ENCODE results near the gene TTF1.
A peak's percentile ranks its signal among the peaks of the same experiment; 100 is the strongest.

Gene TTF1, protein sequence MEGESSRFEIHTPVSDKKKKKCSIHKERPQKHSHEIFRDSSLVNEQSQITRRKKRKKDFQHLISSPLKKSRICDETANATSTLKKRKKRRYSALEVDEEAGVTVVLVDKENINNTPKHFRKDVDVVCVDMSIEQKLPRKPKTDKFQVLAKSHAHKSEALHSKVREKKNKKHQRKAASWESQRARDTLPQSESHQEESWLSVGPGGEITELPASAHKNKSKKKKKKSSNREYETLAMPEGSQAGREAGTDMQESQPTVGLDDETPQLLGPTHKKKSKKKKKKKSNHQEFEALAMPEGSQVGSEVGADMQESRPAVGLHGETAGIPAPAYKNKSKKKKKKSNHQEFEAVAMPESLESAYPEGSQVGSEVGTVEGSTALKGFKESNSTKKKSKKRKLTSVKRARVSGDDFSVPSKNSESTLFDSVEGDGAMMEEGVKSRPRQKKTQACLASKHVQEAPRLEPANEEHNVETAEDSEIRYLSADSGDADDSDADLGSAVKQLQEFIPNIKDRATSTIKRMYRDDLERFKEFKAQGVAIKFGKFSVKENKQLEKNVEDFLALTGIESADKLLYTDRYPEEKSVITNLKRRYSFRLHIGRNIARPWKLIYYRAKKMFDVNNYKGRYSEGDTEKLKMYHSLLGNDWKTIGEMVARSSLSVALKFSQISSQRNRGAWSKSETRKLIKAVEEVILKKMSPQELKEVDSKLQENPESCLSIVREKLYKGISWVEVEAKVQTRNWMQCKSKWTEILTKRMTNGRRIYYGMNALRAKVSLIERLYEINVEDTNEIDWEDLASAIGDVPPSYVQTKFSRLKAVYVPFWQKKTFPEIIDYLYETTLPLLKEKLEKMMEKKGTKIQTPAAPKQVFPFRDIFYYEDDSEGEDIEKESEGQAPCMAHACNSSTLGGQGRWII

DNA sequence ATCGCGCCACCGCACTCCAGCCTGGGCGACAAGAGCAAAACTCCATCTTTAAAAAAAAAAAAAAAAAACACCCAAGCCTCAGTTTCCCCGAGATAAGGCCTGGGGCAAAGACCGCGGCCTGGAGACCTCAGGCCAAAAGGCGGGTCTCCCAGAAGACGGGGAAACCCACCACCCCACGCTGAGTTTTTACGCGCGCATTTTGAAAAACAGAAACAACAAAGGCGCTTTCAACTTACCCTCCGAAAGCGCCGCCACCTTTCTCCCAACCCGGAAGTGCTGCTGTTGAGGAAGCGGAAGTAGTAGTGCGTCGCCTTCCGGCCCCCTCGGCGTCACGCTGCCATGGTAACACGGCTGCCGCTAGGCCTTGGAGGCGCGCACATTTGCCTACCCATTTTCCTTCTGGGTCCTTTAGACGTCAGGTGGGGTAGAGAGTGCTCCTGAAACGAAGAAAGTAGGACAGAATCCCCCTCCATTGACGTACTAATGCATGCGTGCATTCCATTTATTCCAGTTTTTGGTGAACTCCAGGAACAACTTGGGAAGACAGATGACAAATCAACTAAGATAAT is at the start of gene TTF1:
Gene TTF1, minus strand, starts transcription at position 287 of the 569 bp plus-strand sequence. CDS start 4,019 bp downstream, outside the sequence.
- peak; percentile 69 for DNase-seq (ENCODE audit: low read depth)

DNA sequence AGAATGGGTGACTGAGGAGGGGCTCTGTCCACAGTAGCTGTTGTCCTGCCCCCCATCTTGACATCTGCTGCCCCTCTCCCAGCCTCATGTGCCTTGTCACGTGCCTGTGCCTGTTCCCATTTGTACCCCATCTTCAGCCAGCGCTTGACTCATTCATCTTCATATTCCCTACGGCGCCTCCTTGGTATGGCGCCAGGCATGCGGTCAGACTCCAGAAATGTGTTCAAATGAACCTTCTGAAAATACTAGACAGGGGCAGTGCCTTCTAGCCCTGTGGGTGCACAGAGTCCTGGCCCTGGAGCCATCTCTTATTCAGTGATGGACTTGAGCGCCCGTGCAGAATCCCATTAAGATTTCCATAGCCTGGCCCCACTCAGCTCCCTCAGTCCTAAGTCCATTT is 49.6 kb upstream of the TTF1 start:
- DNase-seq (ENCODE audit: low read depth) = no peak

DNA sequence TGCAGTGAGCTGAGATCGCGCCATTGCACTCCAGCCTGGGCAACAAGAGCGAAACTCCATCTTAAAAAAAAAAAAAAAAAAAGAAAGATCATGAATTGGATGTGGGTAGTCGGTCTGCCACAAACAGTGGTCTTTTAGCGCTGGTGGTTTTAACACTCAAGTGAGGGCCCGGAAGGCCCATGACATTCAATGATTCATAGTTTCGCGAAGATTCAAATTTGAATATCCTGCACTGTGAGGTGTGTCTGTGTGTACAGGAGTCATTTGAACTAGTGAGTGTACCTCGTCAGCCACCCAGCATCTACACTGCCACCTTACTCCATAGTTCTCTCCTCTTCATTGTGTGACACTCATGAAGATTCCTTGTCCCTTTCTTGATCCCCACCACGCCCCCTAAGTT is 44.6 kb upstream of the TTF1 start:
- DNase-seq (ENCODE audit: low read depth) = no peak

DNA sequence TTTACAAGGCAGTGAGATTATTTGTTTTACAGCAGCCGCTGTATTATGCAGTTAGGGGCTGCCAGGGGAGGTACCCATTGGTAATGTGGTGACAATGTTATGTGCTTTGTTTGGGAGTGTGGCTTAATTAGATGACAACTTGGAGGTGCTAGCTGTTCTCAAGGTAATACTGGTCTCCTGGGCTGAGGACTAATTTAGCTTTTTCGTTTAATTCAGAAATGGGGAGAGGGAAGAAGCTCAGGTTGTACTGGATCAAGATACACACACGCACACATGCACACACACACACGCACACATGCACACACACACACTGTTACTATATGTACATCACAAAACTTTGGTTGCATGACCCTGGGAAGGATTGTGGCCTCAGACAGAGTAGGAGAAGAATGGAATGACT is 41.3 kb upstream of the TTF1 start:
- no peak for DNase-seq (ENCODE audit: low read depth)

DNA sequence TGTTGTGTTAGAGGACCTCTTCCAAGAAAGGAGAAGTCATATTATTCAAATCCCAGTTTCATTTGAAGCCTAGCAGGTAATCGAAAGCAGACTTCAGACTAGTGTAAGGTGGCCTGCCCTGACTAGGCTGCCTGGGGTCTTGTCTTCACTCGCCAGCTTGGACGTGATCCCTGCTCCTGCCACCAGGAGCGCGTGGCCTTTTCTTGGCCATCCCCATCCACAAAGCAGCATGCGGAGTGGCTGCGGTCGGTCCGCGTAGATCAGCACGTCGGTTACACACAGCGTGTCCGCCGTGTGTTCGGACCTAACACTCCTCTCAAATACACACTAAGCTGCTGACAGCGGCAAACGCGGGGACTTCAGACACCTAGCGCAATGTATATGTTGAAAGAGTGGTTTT is 40.7 kb upstream of the TTF1 start:
- no peak for DNase-seq (ENCODE audit: low read depth)

DNA sequence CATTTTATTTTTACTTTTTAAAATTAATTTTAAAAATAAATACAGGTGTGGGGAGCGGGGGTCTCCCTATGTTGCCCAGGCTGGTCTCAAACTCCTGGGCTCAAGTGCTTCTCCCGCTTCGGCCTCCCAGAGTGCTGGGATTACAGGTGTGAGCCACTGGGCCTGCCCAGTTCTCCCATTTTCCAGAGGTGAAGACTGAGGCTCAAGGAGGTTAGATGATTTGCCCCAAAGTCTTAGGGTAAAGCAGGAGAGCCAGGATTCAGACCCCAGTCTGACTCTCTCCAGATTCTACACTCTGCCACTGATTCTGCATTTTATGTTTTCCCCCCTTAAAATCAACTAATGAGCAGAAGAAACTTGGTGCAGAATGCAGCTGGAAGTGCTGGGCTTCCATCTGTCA is 40.2 kb upstream of the TTF1 start:
- DNase-seq (ENCODE audit: low read depth) = no peak

DNA sequence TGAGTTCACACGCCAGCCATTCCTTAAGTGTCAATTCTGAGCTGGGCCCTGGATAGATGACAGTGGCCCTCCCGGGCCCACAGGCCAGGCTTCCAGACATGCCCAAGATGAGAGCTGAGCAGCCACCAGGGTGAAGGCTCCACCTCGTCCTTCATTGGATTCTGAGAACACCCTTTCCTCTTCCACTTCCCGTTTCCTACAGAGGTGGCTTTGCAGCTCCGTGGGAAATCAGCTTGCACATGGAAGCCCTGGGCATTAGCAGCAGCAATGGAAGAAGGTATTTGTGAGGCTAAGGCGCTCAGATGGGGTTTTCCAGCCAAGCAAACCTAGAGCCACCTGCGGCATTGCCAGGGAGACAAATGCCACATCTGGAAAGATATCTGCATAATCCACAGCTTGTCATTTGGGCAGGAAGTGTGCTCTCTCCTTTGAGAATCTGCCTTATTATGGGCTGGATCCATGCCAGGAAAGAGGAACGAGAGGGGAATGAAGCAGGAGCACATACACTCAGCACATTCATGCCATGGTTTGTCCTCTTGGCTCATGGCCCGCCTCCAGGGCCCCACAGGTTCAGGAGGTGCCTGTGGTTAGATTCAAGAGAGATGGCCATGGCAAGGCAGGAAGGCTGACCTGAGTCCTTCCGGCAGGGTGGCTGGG is 37.4 kb upstream of the TTF1 start:
- DNase-seq (ENCODE audit: low read depth) = no peak

DNA sequence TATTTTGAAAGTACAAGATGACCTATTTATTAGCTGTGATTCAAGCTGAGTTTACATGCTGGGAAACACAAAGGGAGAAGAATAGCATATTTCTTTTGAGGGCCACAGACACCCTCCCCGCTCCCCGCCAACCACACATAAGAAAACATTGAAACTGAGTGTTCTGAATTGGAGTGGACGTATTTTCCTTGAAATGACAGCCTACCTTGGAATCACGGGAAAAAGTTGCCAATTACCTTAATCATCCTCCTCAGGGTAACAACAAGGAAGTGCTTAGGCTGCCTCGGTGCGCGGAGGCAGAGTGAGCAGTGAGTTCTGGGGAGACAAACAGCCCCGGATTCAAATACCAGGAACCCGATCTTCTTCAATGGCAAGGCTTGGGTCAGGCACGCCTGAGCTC is 34.8 kb upstream of the TTF1 start:
- no peak for DNase-seq (ENCODE audit: low read depth)

DNA sequence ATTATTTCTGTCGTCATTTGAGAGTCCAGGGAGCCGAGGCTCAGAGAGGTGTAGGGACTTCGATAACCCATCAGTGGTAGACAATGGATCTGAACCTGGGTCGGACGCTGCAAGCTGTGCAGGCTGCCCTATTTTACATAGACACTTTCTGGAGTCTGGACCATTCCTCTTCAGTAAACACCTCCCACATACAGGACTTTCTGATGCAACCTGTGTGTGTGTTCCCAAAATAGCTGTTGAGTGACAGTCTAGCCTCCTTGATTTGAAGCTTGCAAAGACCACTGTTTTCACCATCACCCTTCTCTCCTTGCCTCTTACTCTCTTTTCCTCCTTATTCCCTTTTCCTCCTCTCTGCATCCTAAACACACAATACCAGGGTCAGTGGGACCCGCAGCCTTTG is 34.1 kb upstream of the TTF1 start:
- DNase-seq (ENCODE audit: low read depth) = no peak

DNA sequence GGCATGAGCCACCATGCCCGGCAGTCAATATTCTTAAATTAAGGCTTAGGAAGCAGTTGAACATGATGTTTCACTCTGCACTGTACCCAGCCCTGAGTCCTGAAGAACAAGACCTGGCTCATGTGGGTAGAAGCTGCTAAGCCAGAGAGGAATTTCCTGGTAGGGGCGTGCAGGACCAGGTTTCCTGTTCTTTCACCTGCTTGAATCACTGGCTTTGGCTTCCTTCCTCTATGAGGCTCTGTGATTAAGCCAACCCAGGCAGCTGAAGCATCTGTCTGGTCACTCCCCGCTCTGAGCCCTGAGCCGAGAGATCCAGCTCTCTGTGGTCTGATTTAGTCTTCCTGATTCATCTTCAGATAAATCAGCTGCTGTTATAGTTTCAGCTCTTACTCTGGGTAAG is 32.5 kb upstream of the TTF1 start:
- DNase-seq (ENCODE audit: low read depth) = no peak

DNA sequence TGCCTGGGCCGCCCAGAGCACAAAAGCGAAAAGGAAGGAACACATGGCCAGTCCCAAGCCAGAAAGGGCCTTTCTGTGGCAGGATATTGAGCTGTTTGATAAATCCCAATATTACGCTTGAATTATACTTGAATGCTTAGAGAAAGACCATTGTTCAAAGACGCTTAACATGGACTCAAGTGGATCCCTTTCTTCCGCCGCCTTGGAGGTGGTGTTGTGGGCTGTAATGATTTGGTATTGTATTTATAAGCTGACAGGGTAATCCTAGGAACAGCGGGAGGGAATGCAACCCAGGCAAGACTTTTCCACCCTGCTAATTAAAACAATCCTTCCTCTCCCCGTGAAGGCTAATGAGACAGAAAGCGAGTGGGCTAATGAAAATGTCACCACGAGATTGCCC is 28.2 kb upstream of the TTF1 start:
- no peak for DNase-seq (ENCODE audit: low read depth)

DNA sequence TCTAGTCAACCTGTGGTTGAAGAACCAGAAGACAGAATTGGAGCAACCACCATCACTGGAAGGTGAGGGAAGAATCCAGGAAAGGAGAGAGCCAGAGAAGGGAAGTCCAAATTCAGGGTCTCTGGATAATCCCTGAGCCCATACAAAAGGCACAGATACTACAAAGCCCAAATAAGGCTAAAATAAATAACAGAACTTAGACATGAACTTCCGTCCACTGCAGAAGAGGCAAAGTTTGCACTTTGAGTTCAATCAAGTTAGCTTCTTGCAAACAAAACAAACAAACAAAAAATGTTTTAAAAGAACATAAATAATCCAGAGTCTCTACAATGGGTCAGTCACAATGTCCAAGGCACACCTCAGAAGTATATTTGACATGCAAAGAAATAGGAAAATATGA is 24.4 kb upstream of the TTF1 start:
- no peak for DNase-seq (ENCODE audit: low read depth)

DNA sequence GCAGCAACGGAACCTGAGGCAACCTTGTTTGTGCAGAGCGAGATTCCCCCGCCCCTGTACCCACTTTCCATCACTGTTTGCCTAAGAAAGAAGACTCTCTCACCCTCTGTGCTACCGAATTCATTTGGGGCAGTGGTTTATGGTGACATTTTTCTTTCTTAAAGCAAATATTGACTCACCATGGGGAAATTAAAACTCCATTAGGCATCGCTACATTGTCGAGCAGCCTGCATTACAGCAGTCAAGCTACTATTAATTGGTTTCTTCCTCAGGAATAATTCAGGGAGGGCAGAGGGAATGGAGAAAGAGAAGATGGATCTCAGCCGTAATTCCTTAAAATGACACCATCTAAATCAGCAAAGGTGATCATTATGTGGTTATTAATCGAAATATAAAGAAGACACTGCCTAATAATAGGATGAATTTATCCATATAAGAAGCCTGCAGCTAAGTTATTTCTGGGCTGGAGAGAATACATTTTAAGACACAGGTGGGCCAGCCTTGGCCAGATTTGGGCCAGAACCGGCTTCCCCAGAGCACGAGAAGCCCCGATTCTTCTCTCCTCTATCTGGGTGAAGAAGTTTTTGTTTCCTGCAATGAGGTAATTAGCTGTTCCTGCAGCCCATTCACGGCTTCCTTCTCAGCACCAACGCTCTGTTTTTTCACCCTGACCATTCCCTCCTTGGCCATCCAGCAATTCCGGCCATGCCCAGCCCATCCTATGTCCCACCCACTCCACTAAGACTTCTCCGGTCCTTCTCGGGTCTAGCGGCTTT is 20.2 kb upstream of the TTF1 start:
- DNase-seq (ENCODE audit: low read depth) = no peak

DNA sequence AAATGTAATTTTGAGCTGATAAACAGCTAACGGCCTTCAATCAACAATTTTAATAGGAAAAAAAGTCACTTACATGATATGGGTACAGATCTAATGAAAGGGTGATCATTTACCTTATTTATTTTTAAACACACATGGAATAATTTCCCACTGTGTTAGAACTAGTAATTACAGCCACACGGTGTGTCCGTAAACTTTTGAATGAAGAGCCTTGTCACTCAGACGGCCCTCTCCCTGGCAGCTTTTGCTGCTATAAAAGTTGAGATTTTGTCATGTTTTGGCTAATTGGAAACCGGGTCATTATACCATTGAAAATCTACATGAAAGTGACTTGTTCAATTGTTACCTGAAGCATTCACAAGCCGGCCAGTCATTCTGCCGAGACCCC is 19.0 kb upstream of the TTF1 start:
- no peak for DNase-seq (ENCODE audit: low read depth)

DNA sequence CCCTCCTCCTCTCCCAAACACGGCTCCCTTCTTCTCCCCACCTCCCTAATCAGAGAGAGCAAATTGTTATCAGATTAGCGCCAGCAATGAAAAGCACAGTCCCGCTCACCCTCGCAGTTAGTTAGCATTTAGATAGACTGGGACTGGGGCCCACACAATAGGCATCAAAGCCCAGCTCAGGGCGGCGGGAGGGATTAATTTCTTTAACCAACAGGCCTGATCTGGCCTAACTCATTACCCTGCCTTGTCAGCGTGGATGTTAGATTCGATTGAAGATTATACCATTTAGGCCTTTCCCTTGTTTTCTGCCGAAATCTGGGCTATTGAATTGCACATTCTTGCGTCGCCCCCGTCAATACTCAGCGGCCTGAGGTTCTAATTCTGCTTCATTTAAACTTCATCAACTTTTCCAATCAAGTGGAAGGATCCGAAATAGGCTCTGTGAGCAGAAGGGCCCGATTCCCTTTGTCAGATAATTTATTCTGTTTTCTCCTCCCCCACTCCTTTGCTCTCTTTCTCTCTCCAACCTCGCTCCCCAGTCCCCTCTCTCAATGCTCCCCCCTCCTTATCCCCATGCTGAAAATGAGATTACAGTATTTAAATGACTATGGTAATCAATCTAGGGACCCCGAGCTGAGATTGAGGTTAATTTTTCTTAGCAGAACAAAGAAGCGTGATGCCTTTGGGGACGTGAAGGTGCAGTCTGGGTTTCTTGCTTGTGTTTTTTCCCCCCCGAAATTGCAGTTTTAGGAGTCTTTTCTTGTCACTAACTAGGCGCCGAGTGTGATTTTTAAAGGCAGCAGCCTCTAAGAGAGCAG is 18.4 kb upstream of the TTF1 start:
- no peak for DNase-seq (ENCODE audit: low read depth)

DNA sequence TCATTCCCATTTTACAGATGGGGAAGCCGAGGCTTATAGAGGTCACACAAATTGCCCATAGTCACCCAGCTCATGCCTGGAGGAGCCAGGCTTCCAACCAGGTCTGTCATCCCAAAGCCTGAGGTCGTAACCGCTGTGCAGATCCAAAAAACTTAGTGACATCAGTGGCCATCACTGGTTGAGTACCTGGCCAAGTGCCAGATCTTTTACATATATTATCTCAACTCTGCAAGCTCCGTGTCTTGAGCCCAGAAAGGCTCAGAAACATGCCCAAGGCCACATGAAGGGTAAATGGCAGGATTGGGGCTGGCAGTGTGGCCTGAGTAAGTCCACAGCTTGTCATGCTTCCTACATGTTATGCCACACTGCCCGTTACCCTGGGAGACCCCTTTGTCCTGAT is 16.9 kb upstream of the TTF1 start:
- DNase-seq (ENCODE audit: low read depth) = no peak

DNA sequence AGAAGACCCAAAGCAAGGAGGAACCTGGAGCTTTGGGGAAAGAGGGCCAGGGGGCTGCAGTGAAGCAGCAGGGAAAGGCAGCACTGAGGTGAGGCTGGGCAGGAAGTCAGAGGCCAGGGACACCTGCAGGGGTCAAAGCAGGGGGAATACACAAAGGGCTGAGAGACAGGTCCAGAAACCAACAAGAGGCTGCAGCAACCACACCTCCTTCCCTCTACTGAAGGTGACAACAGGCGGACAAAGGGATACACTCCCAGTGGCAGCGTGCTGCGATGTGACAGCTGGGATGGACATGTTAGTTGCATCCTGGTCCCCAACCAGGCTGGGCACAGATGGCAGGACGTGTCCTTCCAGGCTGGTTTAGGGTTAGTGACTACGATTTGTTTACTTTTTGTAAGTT is 15.9 kb upstream of the TTF1 start:
- DNase-seq (ENCODE audit: low read depth) = no peak

DNA sequence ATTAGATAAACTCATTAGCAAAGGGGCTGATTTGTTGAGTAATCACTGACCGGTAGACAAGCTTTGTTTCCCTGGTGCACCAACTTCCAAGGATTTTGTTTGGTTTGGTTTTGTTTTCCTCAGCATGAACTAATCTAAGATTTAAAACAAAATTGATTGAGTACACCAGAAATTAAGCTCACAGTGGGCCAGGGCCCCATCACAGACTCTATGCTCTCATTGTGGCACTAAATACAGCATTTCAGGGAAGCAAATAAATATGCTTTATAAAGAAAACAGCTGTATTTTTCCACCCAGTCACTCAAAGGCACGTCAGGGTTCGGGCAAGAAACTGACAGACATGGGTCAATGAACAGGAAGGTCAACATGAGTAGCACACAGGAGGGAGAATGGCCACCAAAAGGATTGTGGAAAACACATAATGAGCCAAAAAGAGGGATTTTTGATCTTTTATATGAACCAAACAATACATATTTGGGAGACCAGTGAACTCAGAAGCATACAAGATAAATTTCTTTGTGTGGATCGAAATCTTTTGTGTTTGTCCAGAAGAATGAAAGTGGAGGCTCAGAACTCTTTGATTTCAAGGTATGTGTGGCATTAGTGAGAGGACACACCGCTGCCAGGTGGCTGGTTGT is 12.2 kb upstream of the TTF1 start:
- no peak for DNase-seq (ENCODE audit: low read depth)

DNA sequence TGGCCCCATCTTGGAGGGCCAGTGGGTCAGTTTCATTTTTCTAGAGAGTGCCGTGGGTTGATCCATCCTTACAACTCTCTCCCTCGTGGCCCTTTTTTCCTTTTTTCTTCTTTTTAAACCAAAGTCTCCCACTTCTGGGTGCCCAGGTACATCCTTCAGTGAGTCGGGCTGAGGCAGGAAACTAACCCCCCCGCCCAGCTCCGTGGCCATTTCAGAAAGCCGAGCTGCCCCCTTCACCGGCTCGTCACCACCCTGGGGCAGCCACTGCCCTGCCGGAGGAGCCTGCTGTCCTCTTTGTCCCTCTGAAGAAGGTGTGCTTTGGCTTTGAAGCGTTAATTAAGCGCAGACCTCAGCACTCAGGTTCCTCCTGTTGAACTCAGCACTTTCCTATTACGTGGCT is 8.5 kb upstream of the TTF1 start:
- no peak for DNase-seq (ENCODE audit: low read depth)

DNA sequence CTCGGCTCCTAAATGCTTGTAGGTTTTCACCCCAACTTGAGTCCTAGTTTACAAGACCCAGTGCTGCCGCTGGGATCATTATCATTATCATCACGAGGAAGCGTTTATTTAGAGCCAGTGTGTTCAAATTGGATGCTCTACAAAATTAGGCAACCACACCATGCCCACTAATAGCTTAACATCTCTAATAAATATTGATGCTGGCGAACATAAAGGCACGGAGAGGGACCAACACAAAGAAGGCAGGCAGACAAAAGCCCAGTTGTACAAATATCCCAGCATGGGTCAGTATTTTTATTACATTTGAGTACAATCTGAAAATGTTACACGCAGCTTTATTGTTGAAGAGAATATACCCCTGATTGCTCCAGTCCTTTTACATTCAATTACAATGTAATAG is 8.1 kb upstream of the TTF1 start:
- no peak for DNase-seq (ENCODE audit: low read depth)
